HG03460 (cell line): Measurements from ENCODE around the gene FZD4.

Experiments used
- ATAC-seq: cut with Tn5 transposase; IDR thresholded peaks from one replicate; pipeline ENCODE4 v1.9.1; 2021; ENCODE audit not compliant: unreplicated experiment

FZD4 gene

GRCh38 chr11:86914865-86915519 lies 40.2 kb downstream of the FZD4 start:
- no peak for ATAC-seq

DNA sequence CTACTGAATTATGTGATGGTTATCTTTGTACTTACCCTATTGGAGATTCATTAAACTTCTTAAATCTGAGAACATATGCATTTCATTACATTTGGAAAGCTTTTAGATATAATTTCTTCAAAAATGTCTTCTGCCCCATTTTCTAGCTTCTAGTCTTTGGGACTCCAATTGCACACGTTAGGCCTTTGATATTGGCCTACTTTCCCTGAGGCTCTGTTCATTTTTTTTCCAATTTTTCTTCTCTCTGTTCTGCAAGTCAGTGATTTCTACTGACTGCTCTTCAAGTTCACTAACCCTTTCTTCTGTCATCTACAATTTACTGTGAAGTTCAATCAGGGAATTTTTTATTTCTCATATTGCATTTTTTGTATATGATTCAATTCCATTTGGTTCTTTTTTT lies 43.0 kb downstream of the FZD4 start:
- no peak for ATAC-seq

DNA sequence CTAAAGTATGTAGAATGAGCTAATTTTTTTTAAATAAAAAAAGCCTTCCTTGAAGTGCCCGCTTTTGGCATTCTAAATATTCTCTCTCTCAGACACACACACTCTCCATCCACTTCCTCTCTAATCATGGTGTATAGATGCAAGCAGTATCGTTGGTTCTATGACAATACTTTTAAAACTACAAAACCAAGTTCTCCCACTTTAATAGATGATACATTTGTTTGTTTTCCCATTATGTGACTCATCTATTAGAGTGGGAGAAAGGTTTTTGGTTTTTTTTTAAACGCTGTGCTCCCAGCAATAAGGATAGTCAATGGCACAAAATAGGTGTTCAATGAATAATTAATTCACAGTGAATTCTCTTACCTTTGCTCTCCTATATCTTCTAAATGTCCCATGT lies 44.6 kb downstream of the FZD4 start:
- ATAC-seq: no peak

- ATAC-seq: no peak
Measured at GRCh38 chr11:86906198-86906597, 49.0 kb downstream of the FZD4 start.

GRCh38 chr11:86905252-86905651 lies 49.9 kb downstream of the FZD4 start:
- ATAC-seq: no peak

DNA sequence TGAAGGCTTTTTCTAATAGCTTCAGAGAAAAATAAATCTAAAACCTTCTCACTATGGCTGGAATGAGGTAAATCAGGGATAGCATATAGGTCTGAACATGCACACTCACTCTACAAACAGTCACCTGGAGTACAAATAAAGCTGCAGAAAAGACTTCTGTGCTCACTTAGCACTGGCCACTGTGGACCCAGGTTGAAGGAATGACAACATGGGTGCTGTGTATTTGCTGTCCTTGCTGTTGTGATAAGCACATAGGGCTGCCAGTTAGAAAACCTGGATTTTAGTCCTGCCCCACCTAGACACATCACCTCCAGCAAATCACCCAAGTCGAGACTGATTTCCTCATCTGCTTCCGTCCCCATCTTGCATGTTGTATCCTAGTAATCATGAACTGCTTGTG lies 51.2 kb downstream of the FZD4 start:
- ATAC-seq: no peak

DNA sequence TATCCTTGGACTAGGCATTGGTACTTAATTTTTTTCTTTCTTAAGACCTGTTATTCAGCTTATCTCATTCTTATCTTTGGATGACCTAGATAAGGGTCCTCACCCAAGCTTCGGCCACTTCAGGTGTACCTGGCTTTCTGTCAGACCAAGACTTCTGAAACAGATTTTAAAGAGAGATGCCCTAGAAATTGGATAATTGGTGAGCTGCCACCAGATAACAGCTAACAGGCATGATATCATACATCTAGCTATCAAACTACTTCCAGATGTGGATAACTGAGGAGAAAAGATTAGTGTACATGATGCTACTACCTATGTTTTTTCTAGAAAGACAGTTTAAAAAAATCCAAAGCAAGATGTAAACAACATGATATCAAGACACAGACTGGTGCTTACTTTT lies 52.9 kb downstream of the FZD4 start:
- ATAC-seq: no peak

DNA sequence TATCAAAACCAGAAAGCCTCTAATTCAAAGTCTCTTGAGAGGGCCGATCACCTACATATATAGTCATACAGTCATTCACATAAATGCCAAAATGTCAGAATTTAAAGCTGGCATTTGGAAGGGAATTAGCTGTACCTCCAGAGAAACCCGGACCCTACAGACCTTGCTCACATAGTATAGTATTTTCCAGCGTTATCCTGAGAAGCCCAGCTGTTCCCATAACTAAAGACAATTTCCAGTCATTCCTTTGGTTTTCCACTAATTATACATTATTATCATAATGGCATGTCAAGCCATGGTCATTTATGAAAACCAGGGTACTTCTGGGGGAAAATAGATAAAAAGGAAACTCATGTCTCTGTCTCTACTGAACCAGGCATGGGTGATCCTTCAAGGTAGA lies 53.6 kb downstream of the FZD4 start:
- no peak for ATAC-seq

DNA sequence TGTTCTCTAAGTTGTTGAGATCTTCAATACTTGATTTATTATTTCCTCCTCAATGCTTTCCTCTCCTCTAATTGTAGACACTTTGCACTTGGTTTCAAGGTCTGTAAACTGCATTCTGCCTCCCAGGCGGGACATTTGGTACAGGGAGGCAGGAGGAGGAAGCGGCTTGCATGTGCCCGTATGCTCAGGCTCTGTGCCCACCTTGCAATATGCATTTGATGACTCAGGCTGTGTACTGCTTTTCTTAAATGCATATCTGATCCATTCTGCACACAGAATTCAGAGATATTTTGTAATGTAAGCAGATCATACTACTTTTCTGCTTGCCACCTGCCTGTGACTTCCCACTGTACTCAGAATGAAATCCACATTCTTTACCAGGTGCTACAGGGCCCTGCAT lies 55.0 kb downstream of the FZD4 start:
- no peak for ATAC-seq

DNA sequence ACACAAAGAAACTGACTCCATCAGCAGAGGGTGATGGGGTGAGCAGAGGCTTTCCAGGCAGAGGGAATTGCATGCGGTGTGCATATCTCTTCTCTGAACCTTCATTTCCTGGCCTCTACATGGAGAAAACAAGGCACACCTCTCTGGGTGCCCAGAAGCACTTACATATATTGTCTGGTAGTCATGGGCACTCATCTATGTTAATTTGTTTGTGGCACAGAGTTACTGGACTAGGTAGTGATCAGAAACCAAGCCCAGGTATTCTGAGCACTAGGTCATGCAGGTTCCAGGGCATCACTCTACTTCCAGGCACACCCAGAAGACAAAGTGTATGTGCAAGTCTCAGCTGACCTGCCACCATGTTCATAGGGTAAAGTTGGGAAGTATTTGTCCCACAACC lies 56.5 kb downstream of the FZD4 start:
- no peak for ATAC-seq

DNA sequence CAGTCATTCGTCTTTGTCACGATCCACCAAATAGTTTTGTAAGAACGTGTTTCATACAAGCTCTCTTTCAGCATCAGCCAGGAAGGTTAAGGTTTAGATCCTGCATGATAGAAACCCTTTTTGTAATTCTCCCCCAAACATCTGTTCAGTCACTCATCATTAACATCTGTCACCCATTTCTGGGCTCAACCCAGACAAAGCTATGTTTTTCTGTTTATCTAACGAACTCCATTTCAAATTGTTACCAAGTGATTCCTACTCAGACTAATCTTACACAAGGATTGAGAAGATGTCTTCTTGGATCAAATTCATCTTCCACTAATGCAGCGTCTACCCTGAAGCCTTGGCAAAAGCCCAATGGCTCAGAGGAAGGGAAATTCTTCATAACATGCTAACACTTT lies 58.8 kb downstream of the FZD4 start:
- no peak for ATAC-seq
